Cardiac muscle cell (in vitro differentiated cells and primary cell): Measurements from ENCODE around the gene CDK11A. TPM values are rescaled to one million over a fixed set of nuclear protein-coding genes. Genes with fewer than 3 reads are reported as not detected.
"Not testable (repeated sequence)": the region's sequence is repeated elsewhere in the genome, so short reads cannot be mapped to it uniquely, and the experiment has no call there.

Experiments used
- DNase-seq, 2 donors: peaks; one replicate each; pipeline versions ENCODE4 v3.0.0 to v3.0.0-alpha.2; 2010 to 2017; ENCODE audit warnings: low read depth in 1 of 2, low spot score in 1 of 2
- H3K27ac ChIP-seq: fragments of 200-600 bp; sonication (generic); 2 replicates; pipeline ENCODE4 v1.5.1; 2016
- H3K27me3 ChIP-seq: fragments of 200-600 bp; sonication (generic); 2 replicates; pipeline ENCODE4 v1.6.0; 2016; ENCODE audit warnings: control low read depth
- H3K36me3 ChIP-seq: fragments of 200-600 bp; sonication (generic); 2 replicates; pipeline ENCODE4 v1.5.1; 2016; ENCODE audit warnings: control low read depth
- H3K4me1 ChIP-seq: fragments of 200-600 bp; sonication (generic); 2 replicates; pipeline ENCODE4 v1.8.1; 2017; ENCODE audit warnings: low read depth, mild to moderate bottlenecking, mixed run types
- H3K4me3 ChIP-seq: fragments of 200-600 bp; sonication (generic); 2 replicates; pipeline ENCODE4 v1.5.1; 2016; ENCODE audit warnings: mild to moderate bottlenecking
- H3K9me3 ChIP-seq: fragments of 200-600 bp; sonication (generic); 2 replicates; pipeline ENCODE4 v1.5.1; 2017; ENCODE audit warnings: low read depth, mild to moderate bottlenecking, control low read depth
- CTCF ChIP-seq: IDR thresholded peaks from 2 replicates; pipeline ENCODE4 v1.5.1; 2012; ENCODE audit warnings: low read depth, mild to moderate bottlenecking, low read length
- polyA plus RNA-seq: library from polyadenylated mRNA; unstranded; fragments of >200 nt; fragmentation: Nextera tagmentation; extraction: Ambion mirVana; gene quantifications from 2 replicates; pipeline ENCODE4 v1.2.1, GENCODE V29; 2016
- total RNA-seq: library from RNA; depleted of rRNA; stranded (reverse); fragments of >200 nt; gene quantifications from 2 replicates; pipeline ENCODE4 v1.2.3, GENCODE V29; 2016

Gene CDK11A
- 6.1 and 13.2 TPM in 2 replicates for total RNA-seq
- 12.4 and 16.6 TPM in 2 replicates for polyA plus RNA-seq

- H3K9me3 ChIP-seq, H3K27me3 ChIP-seq, H3K36me3 ChIP-seq, H3K4me1 ChIP-seq: not testable (repeated sequence)
- H3K4me3 ChIP-seq = peak within 1 kb of the TSS; percentile 49
- peak within 1 kb of the TSS; percentile 75 for H3K27ac ChIP-seq
- TF ChIP-seq CTCF = peak; percentile 32
- peak; percentile 90 to 100 for DNase-seq
These were observed at the start of gene CDK11A for GRCh38 chr1:1724035-1724864. TSS of gene CDK11A (minus strand) at chr1:1724357. CDS start at chr1:1722818, 1,539 bp downstream.

GRCh38 chr1:1773874-1774273, 49.7 kb upstream of the CDK11A start:
- no peak for TF ChIP-seq CTCF
- DNase-seq = no peak
- Histone ChIP-seq H3K9me3 (no peaks in the 10 kb centered on the region), H3K36me3 (no peaks in the 10 kb centered on the region), H3K27me3 (no peaks in the 10 kb centered on the region), H3K27ac (no peak overlapping the region), H3K4me3 (no peak overlapping the region), H3K4me1 (peaks cover 8% of the 10 kb centered on the region)

GRCh38 chr1:1771096-1771495, 46.9 kb upstream of the CDK11A start:
- Histone ChIP-seq H3K4me3 (no peak overlapping the region), H3K9me3 (no peaks in the 10 kb centered on the region), H3K27me3 (no peaks in the 10 kb centered on the region), H3K36me3 (no peaks in the 10 kb centered on the region), H3K27ac (no peak overlapping the region), H3K4me1 (peaks cover 5% of the 10 kb centered on the region)
- no peak for DNase-seq
- no peak for TF ChIP-seq CTCF

- H3K36me3 ChIP-seq = no peaks in the 10 kb centered on the region
- peaks cover under 1% of the 10 kb centered on the region for H3K4me1 ChIP-seq
- H3K27ac ChIP-seq = no peak overlapping the region
- TF ChIP-seq CTCF = no peak
- H3K9me3 ChIP-seq = no peaks in the 10 kb centered on the region
- H3K4me3 ChIP-seq = no peak overlapping the region
- no peaks in the 10 kb centered on the region for H3K27me3 ChIP-seq
- no peak for DNase-seq
These were observed 45.9 kb upstream of the CDK11A start for GRCh38 chr1:1770102-1770501.

- Histone ChIP-seq H3K9me3 (no peaks in the 10 kb centered on the region), H3K4me1 (no peaks in the 10 kb centered on the region), H3K4me3 (no peak overlapping the region), H3K27ac (no peak overlapping the region), H3K36me3 (peaks cover 3% of the 10 kb centered on the region), H3K27me3 (no peaks in the 10 kb centered on the region)
- no peak for DNase-seq
- no peak for TF ChIP-seq CTCF
These were observed 44.3 kb upstream of the CDK11A start for GRCh38 chr1:1768249-1768992.
